GM19193 (cell line): ENCODE measurements around the gene SORBS1.

Source experiments
- POLR2A ChIP-seq: IDR thresholded peaks from 4 replicates; pipeline ENCODE4 v1.6.1; 2011; ENCODE audit not compliant: insufficient read depth, insufficient read length; ENCODE audit errors: extremely low read depth

The SORBS1 gene

GRCh38 chr10:95552679-95553342, 8.4 kb downstream of the SORBS1 start:
- TF ChIP-seq POLR2A, result no peak

- no peak for TF ChIP-seq POLR2A
Measured at GRCh38 chr10:95550073-95550672, 11.0 kb downstream of the SORBS1 start.

GRCh38 chr10:95547791-95548435, 13.3 kb downstream of the SORBS1 start:
- no peak for TF ChIP-seq POLR2A

- TF ChIP-seq POLR2A, result no peak
Measured at GRCh38 chr10:95547197-95547596, 14.0 kb downstream of the SORBS1 start.

GRCh38 chr10:95545981-95546380, 15.2 kb downstream of the SORBS1 start:
- no peak for TF ChIP-seq POLR2A

- TF ChIP-seq POLR2A, result no peak
Measured at GRCh38 chr10:95544783-95545500, 16.2 kb downstream of the SORBS1 start.

- TF ChIP-seq POLR2A, result no peak
Measured at GRCh38 chr10:95543459-95543858, 17.7 kb downstream of the SORBS1 start.

- no peak for TF ChIP-seq POLR2A
Measured at GRCh38 chr10:95542761-95543160, 18.4 kb downstream of the SORBS1 start.

- no peak for TF ChIP-seq POLR2A
Measured at GRCh38 chr10:95542330-95542729, 18.8 kb downstream of the SORBS1 start.

- TF ChIP-seq POLR2A, result no peak
Measured at GRCh38 chr10:95540514-95541052, 20.6 kb downstream of the SORBS1 start.

GRCh38 chr10:95539560-95540284, 21.4 kb downstream of the SORBS1 start:
- no peak for TF ChIP-seq POLR2A

GRCh38 chr10:95538412-95538811, 22.8 kb downstream of the SORBS1 start:
- no peak for TF ChIP-seq POLR2A

- TF ChIP-seq POLR2A, result no peak
Measured at GRCh38 chr10:95537542-95537927, 23.6 kb downstream of the SORBS1 start.

- no peak for TF ChIP-seq POLR2A
Measured at GRCh38 chr10:95536894-95537541, 24.2 kb downstream of the SORBS1 start.
